Astrocyte (in vitro differentiated cells and primary cell): ENCODE data around the gene S1PR2.

ENCODE experiments used
- CTCF ChIP-seq: IDR thresholded peaks from 2 replicates; pipeline ENCODE4 v1.5.1; 2011; ENCODE audit warnings: low read depth, mild to moderate bottlenecking, inconsistent platforms, low read length, moderate library complexity; ENCODE audit not compliant: insufficient read depth
- EZH2 ChIP-seq: IDR thresholded peaks from 2 replicates; pipeline ENCODE4 v1.6.1; 2012; ENCODE audit warnings: mild to moderate bottlenecking, low read length, inconsistent platforms; ENCODE audit not compliant: insufficient read depth

GRCh38 chr19:10246511-10246910, 15.4 kb upstream of the S1PR2 start:
- no peak for TF ChIP-seq CTCF
- no peak for TF ChIP-seq EZH2
